Prostate gland (tissue), 2 donors: Measurements from ENCODE around the gene SYVN1.

ENCODE experiments used
- CTCF ChIP-seq, 4 experiments: fragments of 200-600 bp in 2 of 4; fragments of 450-650 bp in 2 of 4; sonication (generic) in 2 of 4; IDR thresholded peaks; 1 replicate in 3 of 4; 2 replicates in 1 of 4; pipeline ENCODE4 v1.5.1; 2016 to 2019; ENCODE audit warnings: antibody characterized with exemption in 4 of 4, mild to moderate bottlenecking in 2 of 4, moderate library complexity in 2 of 4
- POLR2A ChIP-seq: fragments of 450-650 bp; IDR thresholded peaks from one replicate; pipeline ENCODE4 v1.6.1; 2016; ENCODE audit warnings: antibody characterized with exemption, mild to moderate bottlenecking

- no peak for TF ChIP-seq CTCF (IDR thresholded peaks at IDR 0.05)
- no peak for TF ChIP-seq POLR2A
Measured at GRCh38 chr11:65141896-65142494, 7.7 kb upstream of the SYVN1 start.
